Measurements from ENCODE around the gene PBX3.

DNA sequence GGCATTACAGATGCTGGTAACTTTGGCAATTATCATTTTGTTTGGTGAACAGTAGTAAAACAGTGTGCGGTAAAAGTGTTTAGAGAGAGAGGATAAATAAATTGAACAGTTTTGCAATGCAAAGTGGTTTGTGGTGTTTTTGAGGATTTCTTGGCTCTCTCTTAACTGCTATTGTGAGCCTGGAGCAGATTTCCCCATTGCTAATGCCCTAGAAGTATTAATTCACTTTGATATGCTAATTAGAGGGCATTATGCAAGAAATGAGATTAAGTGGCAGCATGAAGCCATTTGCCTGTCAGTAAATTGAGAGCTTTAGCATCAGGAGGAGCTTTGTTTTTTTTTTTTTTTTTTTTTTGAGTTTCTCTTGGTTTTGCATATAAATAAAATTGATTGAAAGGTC, 8.2 kb downstream of the PBX3 start:
- no peak for TF ChIP-seq POLR2A (IDR thresholded peaks at IDR 0.05; ENCODE audit: low read length)
- no peak for TF ChIP-seq GATA1 (IDR thresholded peaks at IDR 0.05; ENCODE audit: low read depth, low read length)
